KG1 (cell line): ENCODE data around the gene BPIFB6.

ENCODE experiments used
- DNase-seq: peaks from one replicate; lab custom pipeline; 2025; lab: John Stamatoyannopoulos, UW

BPIFB6 gene, protein sequence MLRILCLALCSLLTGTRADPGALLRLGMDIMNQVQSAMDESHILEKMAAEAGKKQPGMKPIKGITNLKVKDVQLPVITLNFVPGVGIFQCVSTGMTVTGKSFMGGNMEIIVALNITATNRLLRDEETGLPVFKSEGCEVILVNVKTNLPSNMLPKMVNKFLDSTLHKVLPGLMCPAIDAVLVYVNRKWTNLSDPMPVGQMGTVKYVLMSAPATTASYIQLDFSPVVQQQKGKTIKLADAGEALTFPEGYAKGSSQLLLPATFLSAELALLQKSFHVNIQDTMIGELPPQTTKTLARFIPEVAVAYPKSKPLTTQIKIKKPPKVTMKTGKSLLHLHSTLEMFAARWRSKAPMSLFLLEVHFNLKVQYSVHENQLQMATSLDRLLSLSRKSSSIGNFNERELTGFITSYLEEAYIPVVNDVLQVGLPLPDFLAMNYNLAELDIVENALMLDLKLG

DNA sequence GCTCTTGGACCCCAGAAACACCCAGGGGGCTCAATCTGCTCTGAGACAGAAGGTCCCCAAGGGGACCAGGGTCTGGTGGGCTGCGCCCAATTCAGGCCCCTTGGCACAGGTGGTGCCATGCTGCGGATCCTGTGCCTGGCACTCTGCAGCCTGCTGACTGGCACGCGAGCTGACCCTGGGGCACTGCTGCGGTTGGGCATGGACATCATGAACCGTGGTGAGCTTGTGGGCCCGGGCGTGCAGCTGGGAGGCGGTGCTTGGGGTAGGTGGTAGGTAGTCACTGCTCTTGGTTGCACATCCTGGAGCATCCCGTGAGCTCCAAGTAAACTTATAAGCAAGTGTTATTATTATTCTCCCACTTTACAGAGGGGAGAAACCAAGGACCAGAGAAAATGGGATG is at the start of gene BPIFB6:
TSS of gene BPIFB6 (plus strand) at position 118 of the 400 bp plus-strand sequence. CDS start at position 118, 0 bp downstream.
- no peak for DNase-seq

DNA sequence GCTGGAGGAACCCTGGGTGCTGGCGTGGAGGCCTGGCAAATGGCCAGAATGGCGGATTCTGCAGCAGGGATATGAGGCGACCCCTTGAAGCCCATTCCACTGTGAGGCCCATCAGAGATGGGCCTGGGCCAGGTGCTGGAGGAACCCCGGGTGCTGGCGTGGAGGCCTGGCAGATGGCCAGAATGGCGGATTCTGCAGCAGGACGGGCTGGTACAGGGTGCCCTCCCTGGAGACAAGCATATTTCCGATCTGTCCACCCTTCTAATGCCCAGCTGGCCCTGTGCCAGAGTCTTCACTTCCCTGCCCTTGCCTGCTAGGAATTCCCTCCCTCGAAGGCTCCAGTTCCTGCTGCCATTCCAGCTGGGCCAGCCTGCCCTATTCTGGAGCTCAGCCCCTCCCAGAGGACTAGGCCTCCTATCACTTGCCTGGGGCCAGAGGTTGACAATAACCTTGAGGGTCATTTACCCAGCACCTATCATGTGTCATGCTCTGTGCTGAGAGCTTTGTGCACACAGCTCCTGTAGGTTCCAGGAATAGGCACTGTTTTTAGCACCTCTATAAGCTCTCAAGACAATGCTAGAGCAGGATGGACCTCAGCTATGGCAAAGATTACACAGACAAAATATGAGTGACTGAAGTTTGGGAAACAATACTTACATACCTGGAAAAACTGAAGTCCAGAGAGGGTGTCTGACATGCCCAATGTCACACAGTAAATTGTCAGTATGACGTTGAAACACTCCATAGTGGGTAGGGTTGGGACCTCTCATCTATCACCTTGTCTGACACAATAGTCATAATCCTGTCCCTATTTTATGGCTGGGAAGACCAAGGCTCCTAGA is 48.6 kb upstream of the BPIFB6 start:
- no peak for DNase-seq

DNA sequence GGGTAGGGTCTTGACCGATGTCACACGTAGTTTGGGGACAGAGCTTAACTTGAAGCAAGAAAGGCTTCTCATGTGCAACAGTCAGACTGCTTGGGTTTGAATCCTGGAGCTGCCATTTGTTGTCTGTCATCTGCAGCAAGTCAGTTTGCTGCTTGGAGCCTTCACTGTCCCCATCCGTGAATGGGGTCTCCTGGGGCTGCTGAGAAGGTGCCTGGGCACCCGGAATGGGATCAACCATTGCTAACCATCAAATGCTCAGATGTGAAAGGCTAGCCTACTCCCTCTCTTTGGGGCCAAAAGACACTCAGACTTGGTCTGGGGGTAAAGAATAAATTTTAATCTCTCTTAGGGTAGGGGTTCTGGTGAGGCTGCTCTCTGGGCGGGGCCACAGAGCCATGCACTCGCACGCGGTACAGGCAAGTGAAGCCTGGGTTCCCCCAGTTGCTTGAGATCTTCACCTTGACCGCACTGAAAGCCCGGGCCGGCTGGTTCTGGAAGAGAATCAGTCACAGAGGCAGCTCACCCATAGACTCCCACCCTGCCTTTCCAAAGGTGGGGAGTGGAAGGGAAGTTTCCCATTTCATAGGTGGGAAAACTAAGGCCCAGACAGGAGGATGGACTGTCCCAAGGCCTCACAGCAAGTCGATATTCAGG is 47.9 kb upstream of the BPIFB6 start:
- no peak for DNase-seq

DNA sequence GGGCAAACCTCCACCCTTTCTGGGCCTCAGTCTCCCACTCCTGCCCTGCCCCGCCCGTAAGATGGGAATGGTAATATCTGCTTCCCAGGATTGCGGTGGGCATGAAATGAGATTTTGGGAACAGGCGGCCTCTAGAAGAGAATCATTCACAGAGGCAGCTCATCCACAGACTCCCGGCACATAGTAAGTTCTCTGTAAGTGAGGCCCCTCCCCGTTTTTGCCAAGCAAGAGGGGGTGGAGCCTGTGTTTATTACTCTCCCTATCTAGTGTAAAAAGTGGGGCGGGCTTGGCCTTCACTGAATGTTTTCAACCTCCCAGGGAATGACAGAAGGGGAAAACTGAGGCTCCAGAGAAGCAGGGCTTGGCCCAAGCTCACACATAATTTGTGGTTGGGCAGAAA is 47.3 kb upstream of the BPIFB6 start:
- DNase-seq: no peak

DNA sequence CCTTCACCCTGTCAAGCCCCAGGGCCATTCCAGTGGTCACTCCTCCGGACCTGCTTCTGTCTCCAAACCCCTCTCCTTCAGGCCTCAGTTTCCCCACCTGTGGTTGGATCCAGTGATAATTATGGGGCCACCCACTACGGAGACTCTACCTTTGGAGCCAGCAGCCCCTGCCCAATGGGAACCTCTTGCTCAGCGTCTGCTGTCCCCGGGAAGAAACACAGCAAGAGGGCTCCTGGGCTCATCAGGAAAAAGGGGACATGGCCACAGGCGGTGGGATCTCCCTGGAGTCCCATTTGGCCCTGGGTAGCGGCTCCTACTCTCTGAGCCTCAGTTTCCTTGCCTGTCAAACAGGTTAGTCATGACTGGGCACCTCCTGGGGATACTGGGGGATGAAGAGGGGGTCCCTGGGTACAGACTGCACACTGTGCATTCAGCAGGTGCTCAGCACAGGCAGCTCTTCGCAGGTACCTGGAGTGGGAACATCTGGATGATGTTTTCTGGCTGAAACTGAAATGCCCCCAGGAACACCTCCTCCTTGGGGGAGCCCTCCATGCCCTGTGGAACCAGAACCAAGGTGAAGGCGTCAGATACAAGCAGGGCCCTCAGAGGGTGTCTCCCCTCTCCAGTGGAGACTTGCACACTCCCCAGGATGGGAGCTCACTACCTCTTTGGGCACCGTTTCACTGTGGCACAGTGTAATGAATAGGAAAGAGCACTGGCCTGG is 46.7 kb upstream of the BPIFB6 start:
- no peak for DNase-seq

DNA sequence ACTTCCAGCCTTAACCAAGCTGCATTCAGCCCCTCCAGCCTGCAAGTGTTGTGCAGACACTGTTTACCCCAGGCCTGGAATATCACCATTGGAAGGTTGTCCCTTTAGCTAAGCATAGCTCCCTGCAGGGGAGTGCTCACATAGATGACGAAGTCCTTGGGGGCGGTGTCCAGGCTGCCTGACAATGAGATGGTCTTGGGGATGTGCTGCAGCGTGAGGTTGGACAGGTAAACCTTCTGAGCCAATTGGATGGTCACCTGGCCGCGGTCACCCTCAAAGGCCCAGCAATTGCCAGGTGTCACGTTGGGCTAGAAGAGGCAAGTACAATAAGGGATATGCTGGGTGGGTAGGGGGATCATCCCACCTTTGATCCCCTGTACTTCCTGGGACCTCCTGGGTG is 45.9 kb upstream of the BPIFB6 start:
- no peak for DNase-seq

DNA sequence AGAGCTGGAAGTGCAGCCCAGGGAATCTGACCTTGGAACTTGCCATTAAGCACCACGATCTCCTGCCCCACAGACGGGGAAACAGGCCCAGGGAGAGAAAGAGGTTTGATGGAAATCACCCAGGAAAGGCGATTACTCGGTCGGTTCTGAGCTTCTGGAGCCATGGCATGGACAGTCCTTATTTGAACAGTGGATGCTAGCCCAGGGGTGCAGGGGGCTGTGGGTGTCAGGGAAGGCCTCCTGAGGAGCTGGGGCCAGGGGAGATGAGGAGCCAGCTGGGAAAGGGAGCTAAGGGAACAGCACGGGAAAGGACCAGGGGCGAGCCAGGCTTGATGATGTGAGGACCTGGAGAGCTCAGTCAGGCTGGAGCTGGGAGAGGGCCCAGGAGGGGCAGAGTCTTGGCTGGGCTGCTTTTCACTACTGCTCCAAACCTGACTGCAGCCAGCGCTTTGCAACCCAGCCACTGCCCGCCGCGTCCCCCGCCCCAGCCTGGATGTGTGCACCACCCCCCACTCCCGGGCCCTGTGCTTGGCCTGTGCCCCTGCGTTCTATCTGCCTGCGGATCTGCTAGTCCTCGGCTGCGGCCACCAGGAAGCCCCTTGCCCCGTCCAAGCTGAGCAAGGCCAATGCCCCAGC is 45.0 kb upstream of the BPIFB6 start:
- DNase-seq: no peak

DNA sequence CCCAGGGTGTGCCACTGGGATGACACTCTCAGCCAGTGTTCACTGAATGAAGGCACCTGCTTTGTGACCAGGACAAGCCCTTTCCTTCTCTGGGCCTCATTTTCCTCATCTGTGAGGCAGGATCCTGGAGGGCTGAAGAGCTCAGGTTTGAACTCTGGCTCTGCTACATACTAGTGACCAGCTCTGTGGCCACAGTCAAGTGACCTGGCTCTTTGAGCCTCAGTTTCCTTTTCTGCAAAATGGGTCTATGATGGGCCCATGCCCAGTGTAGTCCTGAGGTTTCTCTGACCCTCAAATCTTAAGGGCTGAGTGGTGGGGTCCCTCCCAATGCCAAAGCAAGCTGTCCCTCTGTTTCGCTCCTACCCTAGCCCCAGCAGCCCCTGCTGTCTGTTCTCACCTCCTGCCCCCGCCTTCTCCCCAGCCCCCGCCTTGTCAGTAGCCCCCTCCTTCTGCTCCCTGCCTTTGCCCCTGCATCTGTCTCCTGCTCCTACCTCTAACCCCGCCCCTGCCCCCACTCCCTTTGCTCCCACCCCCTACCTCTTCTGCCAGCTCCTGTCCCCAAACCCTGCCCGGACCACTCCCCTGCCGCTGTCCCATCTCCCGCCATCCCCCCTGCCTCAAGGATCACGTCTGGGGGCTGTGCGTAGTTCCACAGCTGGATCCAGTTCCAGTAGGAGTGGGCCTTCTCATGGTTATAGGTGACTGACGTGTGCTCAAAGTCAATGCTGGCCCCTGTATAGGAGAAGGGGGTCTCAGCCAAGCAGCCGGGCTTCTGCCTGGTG is 44.2 kb upstream of the BPIFB6 start:
- no peak for DNase-seq

DNA sequence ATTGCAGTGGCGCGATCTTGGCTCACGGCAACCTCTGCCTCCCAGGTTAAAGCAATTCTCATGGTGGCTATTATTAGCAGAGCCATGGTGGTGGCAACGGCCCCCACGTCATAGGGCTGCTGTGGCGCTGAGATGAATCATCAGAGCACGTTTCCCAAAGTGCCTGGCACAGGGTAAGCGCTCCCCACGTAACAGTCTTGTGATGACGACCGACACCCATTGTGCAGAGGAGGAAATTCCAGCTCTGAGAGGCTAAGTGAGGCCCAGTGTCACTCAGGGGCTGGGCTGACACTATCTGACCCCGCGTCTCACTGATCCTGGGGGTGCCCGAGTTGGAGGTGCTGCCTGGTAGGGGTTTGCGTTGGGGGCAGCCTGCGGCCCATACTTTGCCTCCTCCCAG is 43.4 kb upstream of the BPIFB6 start:
- DNase-seq: no peak

DNA sequence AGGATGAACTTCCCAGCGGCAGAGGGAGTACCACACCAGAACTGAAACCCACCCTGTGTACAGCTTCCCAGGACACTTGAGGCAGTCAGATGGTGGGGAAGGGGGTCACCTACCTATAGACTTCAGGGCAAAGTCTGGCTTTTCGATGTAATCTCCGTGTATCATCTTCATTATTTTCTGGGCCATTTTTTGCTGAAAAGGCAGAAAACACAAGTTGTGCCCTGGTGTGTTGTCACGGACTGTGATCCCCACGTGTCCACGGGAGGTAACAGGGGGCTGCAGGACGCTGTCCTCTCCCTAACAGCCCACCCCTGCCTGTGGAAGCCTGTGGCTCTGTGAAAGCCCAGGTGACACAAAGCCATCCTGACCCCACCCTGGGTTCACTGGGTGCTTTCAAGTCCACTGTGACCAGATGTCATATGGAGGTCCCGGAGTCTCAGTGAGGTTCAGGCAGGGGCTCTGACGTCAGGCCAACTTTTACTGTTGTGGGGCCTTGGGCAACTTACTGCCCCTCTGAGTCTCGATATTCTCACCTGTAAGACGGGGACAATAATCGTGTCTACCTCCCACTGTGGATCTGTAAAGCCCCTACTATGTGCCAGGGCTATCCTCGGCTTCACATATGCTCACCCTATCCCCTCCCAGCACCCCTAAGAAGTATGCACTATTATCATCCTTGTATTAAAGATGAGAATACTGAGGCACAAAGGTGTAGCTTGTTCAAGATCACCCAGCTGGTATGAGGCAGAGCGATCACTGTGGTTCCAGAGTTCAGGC is 41.8 kb upstream of the BPIFB6 start:
- no peak for DNase-seq

DNA sequence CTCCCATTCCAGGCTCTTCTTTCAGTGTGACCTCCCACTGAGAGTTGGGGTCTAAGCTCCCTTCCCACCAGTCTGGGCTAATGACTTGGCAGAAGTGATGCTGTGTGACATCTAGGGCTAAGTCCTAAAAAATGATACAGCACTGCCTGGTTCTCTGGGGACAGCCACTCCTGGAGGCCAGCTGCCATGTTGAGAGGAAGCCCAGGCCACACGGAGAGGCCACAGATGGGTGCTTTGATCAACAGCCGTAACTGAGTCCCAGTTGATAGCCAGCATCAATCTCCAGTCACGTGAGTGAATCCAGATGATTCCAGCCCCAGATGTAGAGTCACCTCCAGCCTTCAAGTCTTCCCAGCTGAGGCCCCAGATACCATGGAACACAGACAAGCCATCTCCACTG is 41.0 kb upstream of the BPIFB6 start:
- no peak for DNase-seq

DNA sequence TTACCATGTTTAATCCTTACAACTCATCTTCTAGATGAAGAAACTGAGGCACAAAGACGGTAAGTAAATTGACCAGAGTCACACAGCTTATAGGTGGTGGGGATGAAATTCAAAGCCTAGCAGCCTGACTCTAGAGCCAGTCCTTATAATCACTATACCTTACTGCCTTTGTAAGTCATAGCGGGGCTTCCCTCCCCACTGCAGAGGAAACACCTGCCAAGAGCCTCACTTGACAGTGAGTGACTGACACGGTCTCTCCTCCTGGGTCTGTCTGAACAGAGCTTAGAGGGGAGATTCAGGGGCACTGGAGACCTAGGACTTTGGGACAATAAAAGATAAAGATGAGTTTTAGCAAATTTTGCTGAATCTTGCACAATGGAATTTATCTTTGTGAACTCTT is 40.1 kb upstream of the BPIFB6 start:
- DNase-seq: no peak

DNA sequence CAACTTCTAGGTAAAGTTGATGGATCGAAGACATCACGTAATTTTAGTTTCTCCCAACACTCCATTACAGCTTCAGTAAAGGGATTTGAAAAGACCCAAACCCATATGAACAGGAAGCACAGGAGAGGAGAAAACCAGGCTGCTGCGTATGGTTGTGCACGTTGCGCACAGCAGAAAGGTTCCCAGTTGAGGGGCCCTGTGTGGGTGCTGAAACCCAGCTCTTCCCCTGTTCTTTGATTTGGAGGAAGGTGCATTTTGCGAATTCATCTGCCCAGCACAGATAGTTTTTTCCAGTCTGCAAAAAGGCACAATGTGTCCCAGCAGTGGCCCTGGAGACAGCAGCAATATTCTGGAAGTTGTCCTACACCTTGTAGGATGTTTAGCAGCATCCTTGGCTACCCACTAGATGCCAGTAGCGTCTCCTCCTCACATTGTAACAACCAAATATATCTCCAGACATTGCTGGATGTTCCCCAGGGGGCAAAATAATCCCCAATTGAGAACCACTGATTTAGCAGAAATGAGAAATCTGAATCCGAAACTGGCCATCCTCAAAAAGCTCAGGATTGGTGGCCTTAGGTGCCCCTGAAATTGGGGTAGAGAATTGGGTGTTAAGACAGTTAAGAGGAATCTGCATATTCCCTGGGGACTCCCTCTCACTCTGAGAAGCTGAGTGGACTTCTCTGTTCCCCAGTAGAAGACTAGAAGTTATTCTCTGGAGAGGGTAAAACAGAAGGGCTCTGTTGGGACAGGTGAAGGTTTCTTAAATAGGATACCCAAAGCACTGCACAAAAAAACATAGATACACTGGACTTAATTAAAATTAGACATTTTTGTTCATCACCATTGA is 39.4 kb upstream of the BPIFB6 start:
- DNase-seq: no peak

DNA sequence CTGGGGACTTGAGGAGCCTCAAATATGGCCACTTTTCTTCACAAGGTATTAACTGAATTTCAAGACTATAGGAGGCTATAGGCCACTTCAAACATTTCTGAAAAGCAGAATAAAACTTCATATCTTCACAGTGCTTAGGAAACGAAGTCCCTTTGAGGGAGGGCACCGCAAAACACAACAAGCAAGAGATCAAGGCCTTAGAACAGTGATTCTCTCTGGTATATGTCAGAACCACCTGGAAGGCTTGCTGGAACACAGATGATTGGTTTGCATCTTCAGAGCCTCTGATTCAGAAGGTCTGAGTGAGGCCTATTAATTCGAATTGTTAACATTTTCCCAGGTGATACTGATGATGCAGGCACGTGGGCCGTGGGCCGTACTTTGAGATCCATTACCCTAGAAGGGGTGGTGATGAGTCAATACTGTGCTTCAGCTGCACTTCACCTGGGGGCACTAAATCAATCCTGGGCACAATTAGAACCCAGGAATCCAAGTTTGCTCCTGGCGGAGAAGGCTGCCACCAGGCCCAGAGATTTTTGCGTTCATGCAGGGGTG is 37.9 kb upstream of the BPIFB6 start:
- no peak for DNase-seq

DNA sequence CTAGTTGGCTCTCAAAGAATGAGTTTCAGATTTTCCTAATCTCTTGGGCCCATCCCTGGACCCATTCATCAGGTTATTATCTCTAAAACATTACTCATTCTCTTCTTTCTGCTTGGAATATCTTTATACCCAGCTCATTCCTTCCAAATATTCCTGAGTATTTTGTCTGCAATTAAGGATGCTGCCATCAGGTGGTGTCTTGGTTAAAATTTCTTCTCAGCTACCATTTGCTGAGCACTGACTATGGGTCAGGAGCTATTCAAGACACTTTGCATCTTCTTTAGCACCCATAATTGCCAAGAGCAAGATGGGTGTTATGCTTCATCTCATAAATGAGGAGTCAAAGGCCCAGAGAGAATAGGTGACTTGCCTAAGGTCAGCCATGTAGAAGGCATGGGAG is 35.6 kb upstream of the BPIFB6 start:
- no peak for DNase-seq

DNA sequence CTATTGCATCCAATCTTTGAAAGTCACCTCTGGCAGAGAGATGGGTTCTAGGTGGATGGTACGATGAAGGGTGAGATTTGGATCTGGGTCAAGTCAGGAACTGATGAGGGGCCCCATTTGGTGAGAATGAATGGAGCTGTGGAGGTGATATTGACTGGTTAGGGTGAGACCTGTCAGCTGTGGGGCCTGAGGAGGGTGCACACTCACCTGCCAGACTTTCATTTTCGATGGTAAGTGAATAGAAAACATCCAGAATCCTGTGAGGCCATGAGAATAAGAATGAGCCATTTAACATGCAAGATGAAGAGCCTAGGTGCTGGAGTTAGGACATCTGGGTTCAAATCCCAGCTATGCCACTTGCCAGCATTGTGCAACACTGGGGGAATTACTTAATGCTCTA is 34.0 kb upstream of the BPIFB6 start:
- DNase-seq: no peak

DNA sequence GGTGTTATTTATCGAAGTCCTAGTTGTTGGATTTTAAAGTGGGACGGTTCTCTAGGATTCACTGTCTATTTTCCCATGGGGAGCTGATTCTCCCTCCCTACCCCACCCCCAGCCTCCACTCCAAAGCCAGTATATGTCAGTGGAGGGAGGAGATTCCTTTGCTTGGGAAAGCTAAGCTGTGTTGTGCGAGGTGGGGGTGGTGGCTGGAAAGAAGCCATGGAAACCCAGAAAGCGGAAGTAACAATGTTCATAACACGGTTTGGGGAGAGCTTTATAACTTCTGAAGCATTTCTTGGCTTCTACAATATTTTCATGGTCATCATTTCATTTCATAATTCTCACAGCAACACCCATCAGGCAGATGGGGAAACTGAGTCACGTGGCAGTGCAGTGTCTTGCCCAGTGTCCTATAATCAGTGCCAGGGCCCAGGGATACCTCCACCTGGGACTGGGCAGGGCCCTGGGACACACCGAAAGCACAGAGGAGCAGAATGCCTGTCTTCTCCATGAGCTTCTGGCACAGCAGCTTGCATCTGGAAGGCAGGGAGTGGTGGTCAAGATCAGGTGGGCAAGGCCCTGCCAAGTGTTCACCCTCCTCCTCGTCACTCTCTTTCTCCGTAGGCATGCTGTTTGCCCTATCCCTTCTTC is 31.7 kb upstream of the BPIFB6 start:
- no peak for DNase-seq

DNA sequence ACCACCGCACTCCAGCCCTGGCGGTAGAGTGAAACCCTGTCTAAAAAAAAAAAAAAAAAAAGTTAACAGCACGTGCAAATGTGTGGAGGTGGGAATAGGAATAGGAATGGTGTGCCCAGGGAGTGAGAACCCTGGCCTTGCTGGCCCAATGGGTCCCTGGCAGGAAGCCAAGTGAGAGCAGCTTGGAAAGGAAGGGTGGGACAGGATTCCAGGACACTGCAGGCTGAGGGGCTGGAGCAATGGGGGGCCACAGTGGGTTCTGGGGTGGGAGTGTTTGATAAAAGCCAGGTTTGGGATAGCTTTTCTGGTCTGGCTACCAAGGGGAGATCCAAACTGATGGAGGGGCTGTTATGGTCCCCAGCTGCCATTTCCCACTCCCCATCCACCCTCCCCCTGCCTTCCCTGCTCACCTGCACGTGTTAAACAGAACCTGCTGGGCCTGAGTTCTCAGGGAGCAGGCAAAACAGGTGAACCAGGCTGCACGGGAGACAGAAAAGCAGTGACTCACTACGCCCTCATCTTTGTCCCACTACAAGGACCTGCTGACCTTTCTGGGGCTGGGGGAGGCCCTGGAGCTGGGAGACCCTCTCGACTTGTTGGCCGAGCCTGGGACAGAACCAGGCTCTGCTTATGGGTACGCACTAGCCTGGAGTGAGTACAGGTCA is 30.5 kb upstream of the BPIFB6 start:
- no peak for DNase-seq
